Measurements from ENCODE around the gene PGM5.

Gene PGM5

DNA sequence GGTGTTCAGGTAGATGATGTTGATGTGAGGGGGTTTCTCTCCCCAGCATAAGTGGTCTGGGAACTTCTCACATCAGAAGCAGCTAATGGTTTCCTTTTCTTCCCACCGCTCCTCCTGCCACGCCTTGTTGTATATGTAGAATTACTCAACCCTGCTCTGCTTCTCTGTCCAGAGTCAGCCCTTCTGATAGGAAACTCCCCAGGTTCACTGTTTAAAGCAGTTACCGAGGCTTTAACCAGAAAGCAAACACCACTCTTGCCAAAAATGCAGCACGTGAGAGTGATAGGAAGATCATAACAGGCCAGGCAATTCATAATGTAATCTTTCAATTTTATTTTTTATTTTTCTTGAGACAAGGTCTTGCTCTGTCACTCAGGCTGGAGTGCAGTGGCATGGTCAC is 194.8 kb downstream of the PGM5 start:
- H3K36me3 ChIP-seq (ENCODE audit: control insufficient read depth in 2 of 2, insufficient read depth in 1 of 2, low read length in 2 of 2), result no peaks in the 10 kb centered on the region
- H3K4me1 ChIP-seq (ENCODE audit: control insufficient read depth, insufficient read depth, low read length), result no peaks in the 10 kb centered on the region
- ChIA-PET CTCF (interaction anchor here (1.3 to 1.8 kb wide), 3 partner anchors 9 to 33 kb away, joined by 4 to 6 read pairs (median 6); no protein-coding TSS in a partner anchor), POLR2A (no interaction called here)
- no peak overlapping the region for H3K27ac ChIP-seq (ENCODE audit: extremely low read depth, low read depth, low read length)
- no peak overlapping the region for H3K4me3 ChIP-seq (ENCODE audit: low read depth, low read length)
- H3K9me3 ChIP-seq (ENCODE audit: control insufficient read depth, insufficient read depth, low read depth, low read length), result no peaks in the 10 kb centered on the region
- TF ChIP-seq ZXDB (tag by site-specific recombination; IDR thresholded peaks at IDR 0.05) (no peak), GLIS1 (tag by site-specific recombination; IDR thresholded peaks at IDR 0.05) (no peak), ZBTB17 (tag by site-specific recombination; IDR thresholded peaks at IDR 0.05) (no peak), ZNF24 (tag by site-specific recombination; IDR thresholded peaks at IDR 0.05) (no peak), KLF17 (tag by site-specific recombination; IDR thresholded peaks at IDR 0.05) (no peak), ZNF223 (tag by site-specific recombination; IDR thresholded peaks at IDR 0.05) (no peak), EGR2 (tag by site-specific recombination; IDR thresholded peaks at IDR 0.05; ENCODE audit: low read depth) (no peak), ZNF488 (tag by site-specific recombination; IDR thresholded peaks at IDR 0.05) (no peak), ZNF626 (tag by site-specific recombination; IDR thresholded peaks at IDR 0.05) (no peak), ZNF302 (tag by site-specific recombination; IDR thresholded peaks at IDR 0.05; ENCODE audit: low read depth) (no peak)
- TF ChIP-seq, protein P1, sequence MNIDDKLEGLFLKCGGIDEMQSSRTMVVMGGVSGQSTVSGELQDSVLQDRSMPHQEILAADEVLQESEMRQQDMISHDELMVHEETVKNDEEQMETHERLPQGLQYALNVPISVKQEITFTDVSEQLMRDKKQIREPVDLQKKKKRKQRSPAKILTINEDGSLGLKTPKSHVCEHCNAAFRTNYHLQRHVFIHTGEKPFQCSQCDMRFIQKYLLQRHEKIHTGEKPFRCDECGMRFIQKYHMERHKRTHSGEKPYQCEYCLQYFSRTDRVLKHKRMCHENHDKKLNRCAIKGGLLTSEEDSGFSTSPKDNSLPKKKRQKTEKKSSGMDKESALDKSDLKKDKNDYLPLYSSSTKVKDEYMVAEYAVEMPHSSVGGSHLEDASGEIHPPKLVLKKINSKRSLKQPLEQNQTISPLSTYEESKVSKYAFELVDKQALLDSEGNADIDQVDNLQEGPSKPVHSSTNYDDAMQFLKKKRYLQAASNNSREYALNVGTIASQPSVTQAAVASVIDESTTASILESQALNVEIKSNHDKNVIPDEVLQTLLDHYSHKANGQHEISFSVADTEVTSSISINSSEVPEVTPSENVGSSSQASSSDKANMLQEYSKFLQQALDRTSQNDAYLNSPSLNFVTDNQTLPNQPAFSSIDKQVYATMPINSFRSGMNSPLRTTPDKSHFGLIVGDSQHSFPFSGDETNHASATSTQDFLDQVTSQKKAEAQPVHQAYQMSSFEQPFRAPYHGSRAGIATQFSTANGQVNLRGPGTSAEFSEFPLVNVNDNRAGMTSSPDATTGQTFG (tag by site-specific recombination; IDR thresholded peaks at IDR 0.05; ENCODE audit: borderline replicate concordance), result no peak

GRCh38 chr9:68552700-68553476 is 196.5 kb downstream of the PGM5 start:
- Histone ChIP-seq H3K9me3 (ENCODE audit: control insufficient read depth, insufficient read depth, low read depth, low read length) (no peaks in the 10 kb centered on the region), H3K27ac (ENCODE audit: extremely low read depth, low read depth, low read length) (no peak overlapping the region), H3K4me1 (ENCODE audit: control insufficient read depth, insufficient read depth, low read length) (no peaks in the 10 kb centered on the region), H3K36me3 (ENCODE audit: control insufficient read depth in 2 of 2, insufficient read depth in 1 of 2, low read length in 2 of 2) (no peaks in the 10 kb centered on the region), H3K4me3 (ENCODE audit: low read depth, low read length) (no peak overlapping the region)
- no peak for TF ChIP-seq KLF1 (tag by site-specific recombination; IDR thresholded peaks at IDR 0.05)
- no peak for TF ChIP-seq ZNF155 (tag by site-specific recombination; IDR thresholded peaks at IDR 0.05)
- POLR2A ChIA-PET, result interaction anchor here (0.7 kb wide), 1 partner anchor 75 kb away, joined by 3 read pairs; no protein-coding TSS in a partner anchor
- CTCF ChIA-PET, result interaction anchor here (1.4 to 2.2 kb wide), 2 partner anchors 15 to 46 kb away, joined by 3 to 10 read pairs; no protein-coding TSS in a partner anchor

GRCh38 chr9:68555437-68556150 is 199.2 kb downstream of the PGM5 start:
- H3K4me3 ChIP-seq (ENCODE audit: low read depth, low read length), result no peak overlapping the region
- no peak overlapping the region for H3K27ac ChIP-seq (ENCODE audit: extremely low read depth, low read depth, low read length)
- ChIA-PET CTCF (interaction anchor here (0.6 to 2.2 kb wide), 3 partner anchors 12 to 212 kb away, joined by 4 to 9 read pairs (median 5); no protein-coding TSS in a partner anchor), POLR2A (no interaction called here)
- no peaks in the 10 kb centered on the region for H3K9me3 ChIP-seq (ENCODE audit: control insufficient read depth, insufficient read depth, low read depth, low read length)
- no peaks in the 10 kb centered on the region for H3K4me1 ChIP-seq (ENCODE audit: control insufficient read depth, insufficient read depth, low read length)
- H3K36me3 ChIP-seq (ENCODE audit: control insufficient read depth in 2 of 2, insufficient read depth in 1 of 2, low read length in 2 of 2), result no peaks in the 10 kb centered on the region
- TF ChIP-seq ZNF555 (tag by site-specific recombination; conservative IDR thresholded peaks at IDR 0.05), result no peak
- no peak for TF ChIP-seq ZNF747 (tag by site-specific recombination; IDR thresholded peaks at IDR 0.05)
- TF ChIP-seq ZNF670 (tag by site-specific recombination; IDR thresholded peaks at IDR 0.05; ENCODE audit: low read depth), result no peak
- no peak for TF ChIP-seq ZNF548 (tag by site-specific recombination; IDR thresholded peaks at IDR 0.05)
- TF ChIP-seq, protein P2, sequence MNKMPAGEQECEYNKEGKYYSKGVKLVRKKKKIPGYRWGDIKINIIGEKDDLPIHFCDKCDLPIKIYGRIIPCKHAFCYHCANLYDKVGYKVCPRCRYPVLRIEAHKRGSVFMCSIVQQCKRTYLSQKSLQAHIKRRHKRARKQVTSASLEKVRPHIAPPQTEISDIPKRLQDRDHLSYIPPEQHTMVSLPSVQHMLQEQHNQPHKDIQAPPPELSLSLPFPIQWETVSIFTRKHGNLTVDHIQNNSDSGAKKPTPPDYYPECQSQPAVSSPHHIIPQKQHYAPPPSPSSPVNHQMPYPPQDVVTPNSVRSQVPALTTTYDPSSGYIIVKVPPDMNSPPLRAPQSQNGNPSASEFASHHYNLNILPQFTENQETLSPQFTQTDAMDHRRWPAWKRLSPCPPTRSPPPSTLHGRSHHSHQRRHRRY (tag by site-specific recombination; IDR thresholded peaks at IDR 0.05), result no peak
- TF ChIP-seq, protein P3, sequence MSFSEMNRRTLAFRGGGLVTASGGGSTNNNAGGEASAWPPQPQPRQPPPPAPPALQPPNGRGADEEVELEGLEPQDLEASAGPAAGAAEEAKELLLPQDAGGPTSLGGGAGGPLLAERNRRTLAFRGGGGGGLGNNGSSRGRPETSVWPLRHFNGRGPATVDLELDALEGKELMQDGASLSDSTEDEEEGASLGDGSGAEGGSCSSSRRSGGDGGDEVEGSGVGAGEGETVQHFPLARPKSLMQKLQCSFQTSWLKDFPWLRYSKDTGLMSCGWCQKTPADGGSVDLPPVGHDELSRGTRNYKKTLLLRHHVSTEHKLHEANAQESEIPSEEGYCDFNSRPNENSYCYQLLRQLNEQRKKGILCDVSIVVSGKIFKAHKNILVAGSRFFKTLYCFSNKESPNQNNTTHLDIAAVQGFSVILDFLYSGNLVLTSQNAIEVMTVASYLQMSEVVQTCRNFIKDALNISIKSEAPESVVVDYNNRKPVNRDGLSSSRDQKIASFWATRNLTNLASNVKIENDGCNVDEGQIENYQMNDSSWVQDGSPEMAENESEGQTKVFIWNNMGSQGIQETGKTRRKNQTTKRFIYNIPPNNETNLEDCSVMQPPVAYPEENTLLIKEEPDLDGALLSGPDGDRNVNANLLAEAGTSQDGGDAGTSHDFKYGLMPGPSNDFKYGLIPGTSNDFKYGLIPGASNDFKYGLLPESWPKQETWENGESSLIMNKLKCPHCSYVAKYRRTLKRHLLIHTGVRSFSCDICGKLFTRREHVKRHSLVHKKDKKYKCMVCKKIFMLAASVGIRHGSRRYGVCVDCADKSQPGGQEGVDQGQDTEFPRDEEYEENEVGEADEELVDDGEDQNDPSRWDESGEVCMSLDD (tag by site-specific recombination; IDR thresholded peaks at IDR 0.05), result no peak
- TF ChIP-seq ZNF202 (tag by site-specific recombination; IDR thresholded peaks at IDR 0.05; ENCODE audit: borderline replicate concordance), result no peak
- TF ChIP-seq ZEB2 (tag by site-specific recombination; IDR thresholded peaks at IDR 0.05), result no peak
